Stimulated activated effector memory CD8-positive, alpha-beta T cell treated with anti-CD3 and anti-CD28 coated beads, Interleukin-12 subunit alpha, Interleukin-12 subunit beta, amount 100 ng/mL, for 72 hours (primary cell): ENCODE results near the gene CEACAM20.
A peak's percentile ranks its signal among the peaks of the same experiment; 100 is the strongest.
"Not testable (repeated sequence)": the region's sequence is repeated elsewhere in the genome, so short reads cannot be mapped to it uniquely, and the experiment has no call there.

Experiments used
- ATAC-seq: fragments of 150-1000 bp; cut with Tn5 transposase; 2 replicates; pipeline ENCODE4 v1.10.0; 2021
- DNase-seq, 2 donors: peaks; one replicate each; pipeline ENCODE4 v3.0.0; 2021 to 2022; ENCODE audit warnings: low spot score in 2 of 2
- H3K27ac Mint-ChIP-seq: one replicate; pipeline ENCODE4 v1.8.0; 2022; ENCODE audit warnings: mild to moderate bottlenecking, mixed read lengths
- H3K36me3 Mint-ChIP-seq: one replicate; pipeline ENCODE4 v1.8.0; 2022; ENCODE audit warnings: mild to moderate bottlenecking, mixed read lengths
- H3K4me1 Mint-ChIP-seq: one replicate; pipeline ENCODE4 v1.8.0; 2022; ENCODE audit warnings: mixed read lengths
- H3K4me3 Mint-ChIP-seq: one replicate; pipeline ENCODE4 v1.8.0; 2022; ENCODE audit warnings: mild to moderate bottlenecking, mixed read lengths
- H3K9me3 Mint-ChIP-seq: one replicate; pipeline ENCODE4 v1.8.0; 2022; ENCODE audit warnings: mixed read lengths

CEACAM20 gene

GRCh38 chr19:44557933-44558332 is 28.5 kb upstream of the CEACAM20 start:
- Mint-ChIP-seq H3K27ac (no peak overlapping the region), H3K9me3 (peaks cover 21% of the 10 kb centered on the region), H3K4me1 (no peaks in the 10 kb centered on the region), H3K4me3 (no peak overlapping the region), H3K36me3 (no peaks in the 10 kb centered on the region)
- no peak for ATAC-seq
- no peak for DNase-seq

- no peaks in the 10 kb centered on the region for H3K36me3 Mint-ChIP-seq
- ATAC-seq (no peak), DNase-seq (no peak)
- H3K4me3 Mint-ChIP-seq: no peak overlapping the region
- H3K9me3 Mint-ChIP-seq: peaks cover 16% of the 10 kb centered on the region
- no peak overlapping the region for H3K27ac Mint-ChIP-seq
- no peaks in the 10 kb centered on the region for H3K4me1 Mint-ChIP-seq
Observed at GRCh38 chr19:44554641-44555246, 25.3 kb upstream of the CEACAM20 start.

- H3K9me3 Mint-ChIP-seq: peaks cover 16% of the 10 kb centered on the region
- H3K4me1 Mint-ChIP-seq: no peaks in the 10 kb centered on the region
- DNase-seq (no peak), ATAC-seq (no peak)
- no peak overlapping the region for H3K27ac Mint-ChIP-seq
- H3K4me3 Mint-ChIP-seq: no peak overlapping the region
- no peaks in the 10 kb centered on the region for H3K36me3 Mint-ChIP-seq
Observed at GRCh38 chr19:44553478-44554171, 24.1 kb upstream of the CEACAM20 start.

- peaks cover 16% of the 10 kb centered on the region for H3K9me3 Mint-ChIP-seq
- DNase-seq (peak in 1 of 2 donors; percentile 64), ATAC-seq (no peak)
- no peak overlapping the region for H3K4me3 Mint-ChIP-seq
- H3K4me1 Mint-ChIP-seq: no peaks in the 10 kb centered on the region
- no peaks in the 10 kb centered on the region for H3K36me3 Mint-ChIP-seq
- no peak overlapping the region for H3K27ac Mint-ChIP-seq
Observed at GRCh38 chr19:44552324-44552723, 22.8 kb upstream of the CEACAM20 start.

GRCh38 chr19:44551850-44552249 is 22.4 kb upstream of the CEACAM20 start:
- peaks cover 20% of the 10 kb centered on the region for H3K9me3 Mint-ChIP-seq
- H3K27ac Mint-ChIP-seq: no peak overlapping the region
- no peaks in the 10 kb centered on the region for H3K4me1 Mint-ChIP-seq
- DNase-seq (no peak), ATAC-seq (no peak)
- no peaks in the 10 kb centered on the region for H3K36me3 Mint-ChIP-seq
- no peak overlapping the region for H3K4me3 Mint-ChIP-seq

GRCh38 chr19:44550976-44551375 is 21.5 kb upstream of the CEACAM20 start:
- not testable (repeated sequence) for H3K36me3 Mint-ChIP-seq, H3K4me3 Mint-ChIP-seq, DNase-seq, H3K27ac Mint-ChIP-seq, H3K4me1 Mint-ChIP-seq, ATAC-seq
- H3K9me3 Mint-ChIP-seq: peaks cover 20% of the 10 kb centered on the region

- no peak for DNase-seq
- no peak for ATAC-seq
- Mint-ChIP-seq H3K4me3 (no peak overlapping the region), H3K9me3 (peaks cover 18% of the 10 kb centered on the region), H3K27ac (no peak overlapping the region), H3K36me3 (no peaks in the 10 kb centered on the region), H3K4me1 (no peaks in the 10 kb centered on the region)
Observed at GRCh38 chr19:44549507-44549906, 20.0 kb upstream of the CEACAM20 start.

GRCh38 chr19:44548736-44549135 is 19.3 kb upstream of the CEACAM20 start:
- Mint-ChIP-seq H3K4me1 (no peaks in the 10 kb centered on the region), H3K4me3 (no peak overlapping the region), H3K27ac (no peak overlapping the region), H3K36me3 (no peaks in the 10 kb centered on the region), H3K9me3 (peaks cover 18% of the 10 kb centered on the region)
- no peak for ATAC-seq
- no peak for DNase-seq

GRCh38 chr19:44544031-44544430 is 14.6 kb upstream of the CEACAM20 start:
- Mint-ChIP-seq H3K4me1 (no peaks in the 10 kb centered on the region), H3K9me3 (peaks cover 13% of the 10 kb centered on the region), H3K4me3 (no peak overlapping the region), H3K27ac (no peak overlapping the region), H3K36me3 (no peaks in the 10 kb centered on the region)
- no peak for ATAC-seq
- DNase-seq: no peak

- peaks cover 18% of the 10 kb centered on the region for H3K9me3 Mint-ChIP-seq
- no peak overlapping the region for H3K4me3 Mint-ChIP-seq
- no peaks in the 10 kb centered on the region for H3K4me1 Mint-ChIP-seq
- no peak for DNase-seq
- H3K36me3 Mint-ChIP-seq: no peaks in the 10 kb centered on the region
- no peak overlapping the region for H3K27ac Mint-ChIP-seq
- ATAC-seq: no peak
Observed at GRCh38 chr19:44542671-44543070, 13.2 kb upstream of the CEACAM20 start.

- no peak overlapping the region for H3K27ac Mint-ChIP-seq
- no peak for ATAC-seq
- DNase-seq: no peak
- no peaks in the 10 kb centered on the region for H3K36me3 Mint-ChIP-seq
- H3K9me3 Mint-ChIP-seq: peaks cover 18% of the 10 kb centered on the region
- H3K4me3 Mint-ChIP-seq: no peak overlapping the region
- H3K4me1 Mint-ChIP-seq: no peaks in the 10 kb centered on the region
Observed at GRCh38 chr19:44540736-44541135, 11.3 kb upstream of the CEACAM20 start.

- DNase-seq: no peak
- peaks cover 22% of the 10 kb centered on the region for H3K9me3 Mint-ChIP-seq
- ATAC-seq: no peak
- no peaks in the 10 kb centered on the region for H3K36me3 Mint-ChIP-seq
- no peak overlapping the region for H3K4me3 Mint-ChIP-seq
- no peak overlapping the region for H3K27ac Mint-ChIP-seq
- H3K4me1 Mint-ChIP-seq: no peaks in the 10 kb centered on the region
Observed at GRCh38 chr19:44539991-44540390, 10.5 kb upstream of the CEACAM20 start.

- Mint-ChIP-seq H3K27ac (no peak overlapping the region), H3K4me3 (no peak overlapping the region), H3K36me3 (no peaks in the 10 kb centered on the region), H3K9me3 (peaks cover 23% of the 10 kb centered on the region), H3K4me1 (no peaks in the 10 kb centered on the region)
- DNase-seq (no peak), ATAC-seq (no peak)
Observed at GRCh38 chr19:44539236-44539826, 9.9 kb upstream of the CEACAM20 start.

GRCh38 chr19:44535361-44535760 is 5.9 kb upstream of the CEACAM20 start:
- DNase-seq, ATAC-seq, H3K36me3 Mint-ChIP-seq, H3K4me1 Mint-ChIP-seq, H3K27ac Mint-ChIP-seq, H3K4me3 Mint-ChIP-seq: not testable (repeated sequence)
- H3K9me3 Mint-ChIP-seq: peaks cover 18% of the 10 kb centered on the region

- Mint-ChIP-seq H3K4me3 (no peak overlapping the region), H3K27ac (no peak overlapping the region), H3K36me3 (no peaks in the 10 kb centered on the region), H3K4me1 (no peaks in the 10 kb centered on the region), H3K9me3 (peaks cover 20% of the 10 kb centered on the region)
- no peak for DNase-seq
- no peak for ATAC-seq
Observed at GRCh38 chr19:44532819-44533218, 3.3 kb upstream of the CEACAM20 start.

GRCh38 chr19:44530777-44531176 is 1.3 kb upstream of the CEACAM20 start:
- H3K4me1 Mint-ChIP-seq: no peaks in the 10 kb centered on the region
- no peak overlapping the region for H3K27ac Mint-ChIP-seq
- H3K36me3 Mint-ChIP-seq: no peaks in the 10 kb centered on the region
- DNase-seq (no peak), ATAC-seq (no peak)
- no peak overlapping the region for H3K4me3 Mint-ChIP-seq
- peaks cover 18% of the 10 kb centered on the region for H3K9me3 Mint-ChIP-seq
